Measurements from ENCODE around the gene ELMO3. TPM values are rescaled to one million over a fixed set of nuclear protein-coding genes. Genes with fewer than 3 reads are reported as not detected.

ELMO3 gene
- total RNA-seq, 1 donor from 2014 or later: 0.80 TPM

- peaks cover 36% of the 10 kb centered on the region for H3K4me1 ChIP-seq
- H3K4me3 ChIP-seq: no peak overlapping the region
- H3K27me3 ChIP-seq (ENCODE audit: low read depth): no peaks in the 10 kb centered on the region
- TF ChIP-seq CTCF (IDR thresholded peaks at IDR 0.05; ENCODE audit: borderline replicate concordance): peak; percentile 68
- no peak for DNase-seq
- peaks cover 72% of the 10 kb centered on the region for H3K36me3 ChIP-seq
- H3K27ac ChIP-seq (replicated peaks): no peak overlapping the region
- intact Hi-C loops (cut with micrococcal nuclease): no loop called here
- no peaks in the 10 kb centered on the region for H3K9me3 ChIP-seq (replicated peaks)
These were observed 645 bp upstream of the ELMO3 start for GRCh38 chr16:67198238-67198734.

- peaks cover 23% of the 10 kb centered on the region for H3K4me1 ChIP-seq
- no peak for TF ChIP-seq CTCF (IDR thresholded peaks at IDR 0.05; ENCODE audit: borderline replicate concordance)
- intact Hi-C loops (cut with micrococcal nuclease): no loop called here
- no peak overlapping the region for H3K4me3 ChIP-seq
- DNase-seq: no peak
- no peaks in the 10 kb centered on the region for H3K9me3 ChIP-seq (replicated peaks)
- no peak overlapping the region for H3K27ac ChIP-seq (replicated peaks)
- peaks cover 69% of the 10 kb centered on the region for H3K36me3 ChIP-seq
- no peaks in the 10 kb centered on the region for H3K27me3 ChIP-seq (ENCODE audit: low read depth)
These were observed 872 bp downstream of the ELMO3 start for GRCh38 chr16:67199808-67200198.

DNA sequence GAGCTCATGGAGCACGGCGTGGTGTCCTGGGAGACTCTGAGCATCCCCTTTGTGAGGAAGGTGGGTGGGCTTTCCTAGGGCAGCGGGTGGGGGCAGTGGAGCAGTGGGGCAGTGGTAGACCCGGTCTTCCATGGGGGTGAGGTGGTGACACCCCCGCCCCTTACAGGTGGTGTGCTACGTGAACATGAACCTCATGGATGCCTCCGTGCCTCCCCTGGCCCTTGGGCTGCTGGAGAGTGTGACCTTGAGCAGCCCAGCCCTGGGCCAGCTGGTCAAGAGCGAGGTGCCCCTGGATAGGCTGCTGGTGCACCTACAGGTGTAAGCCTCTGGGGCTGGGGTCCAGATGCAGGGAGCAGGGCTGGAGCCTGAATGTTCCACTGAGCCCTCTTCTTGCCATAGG lies 1.6 kb downstream of the ELMO3 start:
- intact Hi-C loops (cut with micrococcal nuclease): no loop called here
- DNase-seq: no peak
- no peak for TF ChIP-seq CTCF (IDR thresholded peaks at IDR 0.05; ENCODE audit: borderline replicate concordance)

DNA sequence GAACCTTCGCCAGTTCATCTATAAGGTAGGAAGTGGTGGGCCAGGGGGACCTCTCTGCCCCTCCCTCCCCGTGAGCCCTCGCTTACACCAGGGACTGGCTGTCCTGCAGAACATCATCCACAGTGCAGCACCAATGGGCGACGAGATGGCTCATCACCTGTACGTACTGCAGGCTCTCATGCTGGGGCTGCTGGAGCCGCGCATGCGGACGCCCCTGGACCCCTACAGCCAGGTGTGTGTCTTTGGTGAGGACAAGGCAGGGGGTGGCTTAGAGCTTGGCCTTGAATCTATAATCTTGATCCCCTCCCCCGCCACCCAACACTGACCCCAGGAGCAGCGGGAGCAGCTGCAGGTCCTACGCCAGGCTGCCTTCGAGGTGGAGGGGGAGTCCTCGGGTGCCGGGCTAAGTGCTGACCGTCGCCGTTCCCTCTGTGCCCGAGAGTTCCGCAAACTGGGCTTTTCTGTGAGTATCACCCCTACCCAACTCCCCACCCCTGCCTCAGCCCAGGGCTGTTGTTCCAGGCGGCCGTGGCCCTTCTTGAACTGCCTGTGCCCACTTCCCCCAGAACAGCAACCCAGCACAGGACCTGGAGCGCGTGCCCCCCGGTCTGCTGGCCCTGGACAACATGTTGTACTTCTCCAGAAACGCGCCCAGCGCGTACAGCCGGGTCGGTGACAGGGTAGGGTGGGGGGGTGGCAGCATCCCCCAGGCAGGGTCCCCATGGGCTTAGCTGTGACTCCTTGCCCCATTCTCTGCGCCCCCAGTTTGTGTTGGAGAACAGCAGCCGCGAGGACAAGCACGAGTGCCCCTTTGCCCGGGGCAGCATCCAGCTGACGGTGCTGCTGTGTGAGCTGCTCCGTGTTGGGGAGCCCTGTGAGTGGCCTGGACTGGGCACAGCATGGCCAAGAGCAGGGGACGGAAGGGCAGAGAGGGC lies 2.7 kb downstream of the ELMO3 start:
- Histone ChIP-seq H3K36me3 (peaks cover 50% of the 10 kb centered on the region), H3K4me3 (no peak overlapping the region), H3K4me1 (peaks cover 23% of the 10 kb centered on the region), H3K27me3 (ENCODE audit: low read depth) (no peaks in the 10 kb centered on the region), H3K9me3 (replicated peaks) (no peaks in the 10 kb centered on the region), H3K27ac (replicated peaks) (no peak overlapping the region)
- no peak for DNase-seq
- no peak for TF ChIP-seq CTCF (IDR thresholded peaks at IDR 0.05; ENCODE audit: borderline replicate concordance)
- intact Hi-C loops (cut with micrococcal nuclease): no loop called here

More for the DNA sequence above, 1.6 kb downstream of the ELMO3 start:
- H3K36me3 ChIP-seq: peaks cover 62% of the 10 kb centered on the region
- no peaks in the 10 kb centered on the region for H3K27me3 ChIP-seq (ENCODE audit: low read depth)
- no peak overlapping the region for H3K4me3 ChIP-seq
- no peak overlapping the region for H3K27ac ChIP-seq (replicated peaks)
- peaks cover 23% of the 10 kb centered on the region for H3K4me1 ChIP-seq
- H3K9me3 ChIP-seq (replicated peaks): no peaks in the 10 kb centered on the region

DNA sequence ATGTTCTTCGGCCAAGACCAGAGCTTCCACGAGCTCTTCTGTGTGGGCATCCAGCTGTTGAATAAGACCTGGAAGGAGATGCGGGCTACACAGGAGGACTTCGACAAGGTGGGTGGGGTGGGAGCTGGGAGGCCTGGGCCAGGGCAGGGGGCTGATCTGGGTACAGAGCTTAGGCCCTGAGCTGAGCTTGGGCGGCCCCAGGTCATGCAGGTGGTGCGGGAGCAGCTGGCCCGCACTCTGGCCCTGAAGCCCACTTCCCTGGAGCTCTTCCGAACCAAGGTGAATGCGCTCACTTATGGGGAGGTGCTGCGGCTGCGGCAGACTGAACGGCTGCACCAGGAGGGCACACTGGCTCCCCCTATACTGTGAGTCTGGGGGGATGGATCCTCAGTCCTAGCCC lies 3.5 kb downstream of the ELMO3 start:
- no peak for DNase-seq
- no peak overlapping the region for H3K27ac ChIP-seq (replicated peaks)
- H3K27me3 ChIP-seq (ENCODE audit: low read depth): no peaks in the 10 kb centered on the region
- no peak for TF ChIP-seq CTCF (IDR thresholded peaks at IDR 0.05; ENCODE audit: borderline replicate concordance)
- intact Hi-C loops (cut with micrococcal nuclease): no loop called here
- no peaks in the 10 kb centered on the region for H3K9me3 ChIP-seq (replicated peaks)
- H3K36me3 ChIP-seq: peaks cover 49% of the 10 kb centered on the region
- peaks cover 21% of the 10 kb centered on the region for H3K4me1 ChIP-seq
- H3K4me3 ChIP-seq: no peak overlapping the region

Data from left ventricle myocardium inferior (tissue), 1 donor.